ENCODE data around the gene DLGAP1. TPM values are rescaled to one million over a fixed set of nuclear protein-coding genes. Genes with fewer than 3 reads are reported as not detected.

Gene DLGAP1
- total RNA-seq, 1 donor from 2014 or later: 2.0 TPM

DNA sequence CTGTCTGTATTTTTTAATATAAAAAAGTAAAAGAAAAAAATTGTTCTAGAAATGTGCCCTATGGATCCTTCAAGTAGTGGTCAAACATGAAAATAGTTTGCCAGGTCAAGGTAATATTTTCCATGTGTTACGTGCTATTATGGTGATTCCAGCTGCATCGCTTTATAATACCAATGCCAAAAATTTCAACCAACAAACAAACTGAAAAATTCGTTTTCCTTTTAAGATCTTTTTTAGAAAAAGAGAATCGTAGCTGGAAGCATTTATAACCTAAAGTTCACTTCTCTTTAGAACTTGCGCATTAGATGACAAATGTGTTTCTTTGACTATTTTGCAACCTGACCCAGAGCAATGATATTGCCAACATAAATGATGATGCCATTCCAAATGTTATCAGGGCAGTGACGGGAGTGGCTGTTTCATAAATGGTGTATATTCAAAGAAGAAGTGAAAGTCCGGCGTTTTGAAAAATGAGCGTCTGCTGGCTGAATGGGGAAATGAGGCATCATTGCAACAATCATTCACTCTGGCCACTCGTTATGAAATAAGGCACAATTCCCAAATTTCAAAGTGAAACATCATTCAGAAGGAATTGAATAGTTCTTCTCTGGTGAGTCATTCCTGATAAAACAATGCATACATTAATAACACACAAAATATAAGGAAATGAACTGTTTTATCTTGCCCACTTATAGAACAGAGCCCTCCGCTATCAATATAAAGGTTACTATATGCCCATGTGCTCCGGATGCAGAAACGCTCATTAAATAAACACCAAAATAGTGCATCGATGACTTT is 707.7 kb downstream of the DLGAP1 start:
- TF ChIP-seq, protein P1, sequence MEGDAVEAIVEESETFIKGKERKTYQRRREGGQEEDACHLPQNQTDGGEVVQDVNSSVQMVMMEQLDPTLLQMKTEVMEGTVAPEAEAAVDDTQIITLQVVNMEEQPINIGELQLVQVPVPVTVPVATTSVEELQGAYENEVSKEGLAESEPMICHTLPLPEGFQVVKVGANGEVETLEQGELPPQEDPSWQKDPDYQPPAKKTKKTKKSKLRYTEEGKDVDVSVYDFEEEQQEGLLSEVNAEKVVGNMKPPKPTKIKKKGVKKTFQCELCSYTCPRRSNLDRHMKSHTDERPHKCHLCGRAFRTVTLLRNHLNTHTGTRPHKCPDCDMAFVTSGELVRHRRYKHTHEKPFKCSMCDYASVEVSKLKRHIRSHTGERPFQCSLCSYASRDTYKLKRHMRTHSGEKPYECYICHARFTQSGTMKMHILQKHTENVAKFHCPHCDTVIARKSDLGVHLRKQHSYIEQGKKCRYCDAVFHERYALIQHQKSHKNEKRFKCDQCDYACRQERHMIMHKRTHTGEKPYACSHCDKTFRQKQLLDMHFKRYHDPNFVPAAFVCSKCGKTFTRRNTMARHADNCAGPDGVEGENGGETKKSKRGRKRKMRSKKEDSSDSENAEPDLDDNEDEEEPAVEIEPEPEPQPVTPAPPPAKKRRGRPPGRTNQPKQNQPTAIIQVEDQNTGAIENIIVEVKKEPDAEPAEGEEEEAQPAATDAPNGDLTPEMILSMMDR (IDR thresholded peaks at IDR 0.05): no peak
- no peak overlapping the region for H3K27ac ChIP-seq
- no peaks in the 10 kb centered on the region for H3K27me3 ChIP-seq
- peaks cover 0 to 2% of the 10 kb centered on the region in 2 donors for H3K4me1 ChIP-seq
- intact Hi-C loops (cut with DNase I): no loop called here
- no peaks in the 10 kb centered on the region for H3K9me3 ChIP-seq
- peak; percentile 13 to 68 for DNase-seq (ENCODE audit: low spot score in 2 of 2)
- H3K4me3 ChIP-seq: peak overlapping the region; percentile 16 to 30
- H3K36me3 ChIP-seq: no peaks in the 10 kb centered on the region

GRCh38 chr18:3742541-3742940 is 712.6 kb downstream of the DLGAP1 start:
- TF ChIP-seq, protein P1 (IDR thresholded peaks at IDR 0.05): no peak
- H3K4me1 ChIP-seq: peaks cover 0 to 2% of the 10 kb centered on the region in 2 donors
- DNase-seq (ENCODE audit: low spot score in 2 of 2): no peak
- intact Hi-C loops (cut with DNase I): no loop called here
- no peak overlapping the region for H3K27ac ChIP-seq
- no peaks in the 10 kb centered on the region for H3K9me3 ChIP-seq
- H3K4me3 ChIP-seq: no peak overlapping the region
- no peaks in the 10 kb centered on the region for H3K36me3 ChIP-seq
- no peaks in the 10 kb centered on the region for H3K27me3 ChIP-seq

- Histone ChIP-seq H3K4me1 (no peaks in the 10 kb centered on the region), H3K36me3 (no peaks in the 10 kb centered on the region), H3K27me3 (no peaks in the 10 kb centered on the region), H3K9me3 (no peaks in the 10 kb centered on the region), H3K4me3 (no peak overlapping the region), H3K27ac (no peak overlapping the region)
- intact Hi-C loops (cut with DNase I): no loop called here
- DNase-seq (ENCODE audit: low spot score in 2 of 2): no peak
- TF ChIP-seq, protein P1 (IDR thresholded peaks at IDR 0.05): no peak
Observed at GRCh38 chr18:3741333-3741732, 713.8 kb downstream of the DLGAP1 start.

DNA sequence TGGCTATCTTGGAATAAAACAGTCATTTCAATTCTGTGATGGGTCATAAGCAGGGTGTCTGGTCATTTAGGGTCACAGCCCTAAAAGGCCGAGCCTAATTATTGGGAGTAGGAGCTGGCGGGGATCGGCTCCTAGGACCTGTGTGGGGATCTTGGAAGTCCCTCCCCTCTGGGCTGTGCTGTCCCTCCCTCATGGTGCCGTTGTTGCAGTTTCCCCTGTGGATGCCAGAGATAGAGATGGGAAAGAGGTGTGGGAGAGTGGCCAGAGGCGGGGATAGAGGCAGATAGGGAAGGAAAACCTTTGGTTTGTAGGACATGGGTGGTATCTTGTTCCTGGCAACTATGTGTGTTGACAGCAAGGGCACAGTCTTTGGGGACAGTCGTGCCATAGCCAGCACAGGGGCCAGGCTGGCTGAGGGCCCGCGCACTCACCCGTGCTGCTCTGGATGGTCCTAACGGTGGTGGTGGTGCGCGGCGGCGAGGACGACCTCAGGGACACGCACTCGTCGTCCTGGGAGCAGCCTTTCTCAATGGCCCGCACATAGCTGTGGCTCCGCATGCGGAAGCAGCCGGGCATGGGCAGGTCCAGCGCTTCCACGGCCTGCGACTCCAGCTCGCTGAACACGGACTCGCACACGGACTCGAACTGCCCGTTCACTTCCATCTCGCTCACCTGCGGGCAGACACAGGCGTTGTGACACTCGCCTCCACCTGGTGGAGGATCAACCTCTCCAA is 726.2 kb downstream of the DLGAP1 start:
- TF ChIP-seq, protein P1 (IDR thresholded peaks at IDR 0.05): no peak
- no peak for DNase-seq (ENCODE audit: low spot score in 2 of 2)
- H3K4me3 ChIP-seq: no peak overlapping the region
- H3K4me1 ChIP-seq: no peaks in the 10 kb centered on the region
- no peaks in the 10 kb centered on the region for H3K27me3 ChIP-seq
- no peaks in the 10 kb centered on the region for H3K36me3 ChIP-seq
- no peak overlapping the region for H3K27ac ChIP-seq
- H3K9me3 ChIP-seq: no peaks in the 10 kb centered on the region
- intact Hi-C loops (cut with DNase I): no loop called here

- no peaks in the 10 kb centered on the region for H3K36me3 ChIP-seq
- no peak overlapping the region for H3K4me3 ChIP-seq
- no peak overlapping the region for H3K27ac ChIP-seq
- DNase-seq (ENCODE audit: low spot score in 2 of 2): no peak
- TF ChIP-seq, protein P1 (IDR thresholded peaks at IDR 0.05): no peak
- intact Hi-C loops (cut with DNase I): no loop called here
- H3K27me3 ChIP-seq: no peaks in the 10 kb centered on the region
- no peaks in the 10 kb centered on the region for H3K9me3 ChIP-seq
- peaks cover 0 to 2% of the 10 kb centered on the region in 2 donors for H3K4me1 ChIP-seq
Observed at GRCh38 chr18:3727274-3727673, 727.8 kb downstream of the DLGAP1 start.

Measured in ascending aorta (tissue), 2 donors.